Hepatocyte (in vitro differentiated cells): Measurements from ENCODE around the gene PRSS33.

Experiments used
- CTCF ChIP-seq: fragments of 200-600 bp; sonication (generic); IDR thresholded peaks from 2 replicates; pipeline ENCODE4 v1.5.1; 2016; ENCODE audit warnings: antibody characterized with exemption, mild to moderate bottlenecking; ENCODE audit not compliant: poor library complexity
- EZH2 ChIP-seq: fragments of 200-600 bp; sonication (generic); IDR thresholded peaks from 2 replicates; pipeline ENCODE4 v1.6.1; 2016; ENCODE audit warnings: antibody characterized with exemption, mild to moderate bottlenecking, borderline replicate concordance

- no peak for TF ChIP-seq CTCF
- no peak for TF ChIP-seq EZH2
These were observed 20.8 kb upstream of the PRSS33 start for GRCh38 chr16:2808181-2808580.
